ENCODE measurements around the gene CYP1A1.

DNA sequence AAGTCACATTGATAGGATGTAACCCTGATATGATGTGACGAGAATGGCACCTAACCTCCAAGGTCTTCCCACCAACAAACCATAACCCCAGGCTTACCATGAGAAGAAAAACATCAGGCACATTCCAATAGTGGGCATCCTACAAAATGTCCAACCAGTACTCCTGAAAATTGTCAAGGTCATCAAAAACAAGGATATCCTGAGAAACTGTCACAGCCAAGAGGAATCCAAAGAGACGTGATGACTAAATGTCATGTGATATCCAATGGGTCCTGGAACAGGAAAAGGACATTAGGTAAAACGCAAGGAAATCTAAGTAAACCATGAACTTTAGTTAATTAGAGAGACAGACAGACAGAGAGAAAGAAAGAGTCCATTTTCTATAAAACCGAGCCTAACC lies 21.1 kb upstream of the CYP1A1 start:
- TF ChIP-seq, protein P1, sequence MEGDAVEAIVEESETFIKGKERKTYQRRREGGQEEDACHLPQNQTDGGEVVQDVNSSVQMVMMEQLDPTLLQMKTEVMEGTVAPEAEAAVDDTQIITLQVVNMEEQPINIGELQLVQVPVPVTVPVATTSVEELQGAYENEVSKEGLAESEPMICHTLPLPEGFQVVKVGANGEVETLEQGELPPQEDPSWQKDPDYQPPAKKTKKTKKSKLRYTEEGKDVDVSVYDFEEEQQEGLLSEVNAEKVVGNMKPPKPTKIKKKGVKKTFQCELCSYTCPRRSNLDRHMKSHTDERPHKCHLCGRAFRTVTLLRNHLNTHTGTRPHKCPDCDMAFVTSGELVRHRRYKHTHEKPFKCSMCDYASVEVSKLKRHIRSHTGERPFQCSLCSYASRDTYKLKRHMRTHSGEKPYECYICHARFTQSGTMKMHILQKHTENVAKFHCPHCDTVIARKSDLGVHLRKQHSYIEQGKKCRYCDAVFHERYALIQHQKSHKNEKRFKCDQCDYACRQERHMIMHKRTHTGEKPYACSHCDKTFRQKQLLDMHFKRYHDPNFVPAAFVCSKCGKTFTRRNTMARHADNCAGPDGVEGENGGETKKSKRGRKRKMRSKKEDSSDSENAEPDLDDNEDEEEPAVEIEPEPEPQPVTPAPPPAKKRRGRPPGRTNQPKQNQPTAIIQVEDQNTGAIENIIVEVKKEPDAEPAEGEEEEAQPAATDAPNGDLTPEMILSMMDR (conservative IDR thresholded peaks at IDR 0.05 in 1 of 2, IDR thresholded peaks at IDR 0.05 in 1 of 2; ENCODE audit: extremely low read depth in 1 of 2, insufficient read depth in 1 of 2, low read depth in 1 of 2, low read length in 2 of 2) = no peak
- no peak for TF ChIP-seq EZH2 (IDR thresholded peaks at IDR 0.05; ENCODE audit: borderline replicate concordance, low read length)
